SU-DHL-6 (cell line): ENCODE results near the gene ZNF227.

Source experiments
- H2AFZ ChIP-seq: fragments of 200-600 bp; sonication (generic); 2 replicates; pipeline ENCODE4 v1.6.1; 2014; ENCODE audit warnings: low read depth, mild to moderate bottlenecking, moderate library complexity, mixed read lengths, antibody characterized with exemption, low read length; ENCODE audit not compliant: severe bottlenecking
- H3F3A ChIP-seq: fragments of 200-600 bp; shearing (Covaris generic); 2 replicates; pipeline ENCODE4 v1.6.0; 2016; ENCODE audit warnings: antibody characterized with exemption, mild to moderate bottlenecking; ENCODE audit not compliant: insufficient read depth
- H3K27ac ChIP-seq: fragments of 200-600 bp; sonication (generic); 2 replicates; pipeline ENCODE4 v1.5.1; 2016; ENCODE audit warnings: low read depth, mild to moderate bottlenecking, low read length, moderate library complexity, mixed read lengths
- H3K27me3 ChIP-seq: fragments of 200-600 bp; sonication (generic), shearing (Covaris generic); 2 replicates; pipeline ENCODE4 v1.6.0; 2014; ENCODE audit warnings: mild to moderate bottlenecking, low read length
- H3K36me3 ChIP-seq: fragments of 200-600 bp; sonication (generic); 2 replicates; pipeline ENCODE4 v1.6.1; 2014; ENCODE audit warnings: mild to moderate bottlenecking, low read length, mixed read lengths
- H3K4me2 ChIP-seq: fragments of 300-600, 200-600 bp; shearing (Covaris generic), sonication (generic); 2 replicates; pipeline ENCODE4 v1.6.0; 2014; ENCODE audit warnings: low read length, low read depth, mild to moderate bottlenecking; ENCODE audit not compliant: poor library complexity, severe bottlenecking
- H3K4me3 ChIP-seq: fragments of 200-600 bp; sonication (generic); 2 replicates; pipeline ENCODE4 v1.5.1; 2014; ENCODE audit warnings: antibody characterized with exemption, low read length, mild to moderate bottlenecking, mixed read lengths; ENCODE audit not compliant: insufficient read depth, poor library complexity, severe bottlenecking
- H3K79me2 ChIP-seq: fragments of 200-600 bp; sonication (generic); 2 replicates; pipeline ENCODE4 v1.6.1; 2014; ENCODE audit warnings: mild to moderate bottlenecking, low read length, moderate library complexity; ENCODE audit not compliant: insufficient read depth
- H3K9ac ChIP-seq: fragments of 200-600 bp; sonication (generic); 2 replicates; pipeline ENCODE4 v1.7.0; 2014; ENCODE audit warnings: mild to moderate bottlenecking, low read length
- H3K9me2 ChIP-seq: fragments of 200-600 bp; sonication (generic); replicated peaks from 2 replicates; pipeline ENCODE4 v1.6.1; 2014; ENCODE audit warnings: low read length; ENCODE audit not compliant: insufficient read depth
- H3K9me3 ChIP-seq: fragments of 200-600 bp; sonication (generic); 2 replicates; pipeline ENCODE4 v1.6.1; 2014; ENCODE audit warnings: low read length, mixed read lengths; ENCODE audit not compliant: insufficient read depth
- H4K20me1 ChIP-seq: fragments of 200-600 bp; sonication (generic); 2 replicates; pipeline ENCODE4 v1.6.1; 2014; ENCODE audit warnings: low read depth, mild to moderate bottlenecking, antibody characterized with exemption, low read length, moderate library complexity, mixed read lengths
- EZH2phosphoT487 ChIP-seq: fragments of 200-600 bp; sonication (generic), shearing (Covaris generic); conservative IDR thresholded peaks from 2 replicates; pipeline ENCODE4 v1.6.1; 2018; ENCODE audit warnings: mild to moderate bottlenecking, antibody characterized with exemption, low read length, moderate library complexity, mixed read lengths
- TF ChIP-seq, protein P1 (sequence below): fragments of 200-600 bp; sonication (generic); IDR thresholded peaks from one replicate; pipeline ENCODE4 v1.5.1; 2017; ENCODE audit warnings: antibody characterized with exemption, mild to moderate bottlenecking, low read length, moderate library complexity; ENCODE audit not compliant: insufficient read depth, poor library complexity, severe bottlenecking

ZNF227 gene

DNA sequence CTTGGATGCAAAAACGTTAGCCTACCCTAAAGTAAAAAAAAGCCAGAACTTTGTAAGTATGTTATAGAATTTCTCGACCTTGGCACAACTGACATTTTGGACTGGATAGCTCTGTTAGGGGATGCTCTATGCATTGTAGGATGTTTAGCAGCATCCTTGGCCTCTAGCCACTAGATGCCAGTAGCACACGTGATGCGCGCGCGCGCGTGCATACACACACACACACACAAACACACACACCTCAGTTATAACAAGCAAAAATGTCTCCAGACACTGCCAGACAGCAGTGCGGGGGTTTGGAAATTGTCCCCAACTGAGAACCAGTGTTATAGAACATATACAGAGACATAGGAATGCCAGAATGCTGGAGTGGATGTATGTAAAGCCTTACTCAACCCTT, 30.2 kb upstream of the ZNF227 start:
- no peak overlapping the region for H3K4me2 ChIP-seq
- H3K27me3 ChIP-seq = no peaks in the 10 kb centered on the region
- no peaks in the 10 kb centered on the region for H3K9me2 ChIP-seq
- H4K20me1 ChIP-seq = no peaks in the 10 kb centered on the region
- H3K36me3 ChIP-seq = no peaks in the 10 kb centered on the region
- no peak for TF ChIP-seq EZH2phosphoT487
- TF ChIP-seq, protein P1, sequence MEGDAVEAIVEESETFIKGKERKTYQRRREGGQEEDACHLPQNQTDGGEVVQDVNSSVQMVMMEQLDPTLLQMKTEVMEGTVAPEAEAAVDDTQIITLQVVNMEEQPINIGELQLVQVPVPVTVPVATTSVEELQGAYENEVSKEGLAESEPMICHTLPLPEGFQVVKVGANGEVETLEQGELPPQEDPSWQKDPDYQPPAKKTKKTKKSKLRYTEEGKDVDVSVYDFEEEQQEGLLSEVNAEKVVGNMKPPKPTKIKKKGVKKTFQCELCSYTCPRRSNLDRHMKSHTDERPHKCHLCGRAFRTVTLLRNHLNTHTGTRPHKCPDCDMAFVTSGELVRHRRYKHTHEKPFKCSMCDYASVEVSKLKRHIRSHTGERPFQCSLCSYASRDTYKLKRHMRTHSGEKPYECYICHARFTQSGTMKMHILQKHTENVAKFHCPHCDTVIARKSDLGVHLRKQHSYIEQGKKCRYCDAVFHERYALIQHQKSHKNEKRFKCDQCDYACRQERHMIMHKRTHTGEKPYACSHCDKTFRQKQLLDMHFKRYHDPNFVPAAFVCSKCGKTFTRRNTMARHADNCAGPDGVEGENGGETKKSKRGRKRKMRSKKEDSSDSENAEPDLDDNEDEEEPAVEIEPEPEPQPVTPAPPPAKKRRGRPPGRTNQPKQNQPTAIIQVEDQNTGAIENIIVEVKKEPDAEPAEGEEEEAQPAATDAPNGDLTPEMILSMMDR = no peak
- no peak overlapping the region for H2AFZ ChIP-seq
- H3K27ac ChIP-seq = no peak overlapping the region
- peaks cover 3% of the 10 kb centered on the region; the same call in 1 of the 2 replicates for H3K9me3 ChIP-seq
- H3K9ac ChIP-seq = no peak overlapping the region
- no peaks in the 10 kb centered on the region for H3F3A ChIP-seq
- H3K79me2 ChIP-seq = no peaks in the 10 kb centered on the region
- H3K4me3 ChIP-seq = no peak overlapping the region

GRCh38 chr19:44190020-44190419, 22.3 kb upstream of the ZNF227 start:
- Histone ChIP-seq H3F3A (peaks cover 3% of the 10 kb centered on the region; the same call in 1 of the 2 replicates), H4K20me1 (no peaks in the 10 kb centered on the region), H3K4me2 (no peak overlapping the region), H3K4me3 (no peak overlapping the region), H3K9ac (no peak overlapping the region), H3K27ac (no peak overlapping the region), H3K9me3 (peaks cover 11% of the 10 kb centered on the region; the same call in 1 of the 2 replicates), H2AFZ (no peak overlapping the region), H3K36me3 (peaks cover 5% of the 10 kb centered on the region; the same call in 1 of the 2 replicates), H3K79me2 (no peaks in the 10 kb centered on the region), H3K9me2 (no peaks in the 10 kb centered on the region), H3K27me3 (no peaks in the 10 kb centered on the region)
- TF ChIP-seq EZH2phosphoT487 = no peak
- TF ChIP-seq, protein P1 = no peak

DNA sequence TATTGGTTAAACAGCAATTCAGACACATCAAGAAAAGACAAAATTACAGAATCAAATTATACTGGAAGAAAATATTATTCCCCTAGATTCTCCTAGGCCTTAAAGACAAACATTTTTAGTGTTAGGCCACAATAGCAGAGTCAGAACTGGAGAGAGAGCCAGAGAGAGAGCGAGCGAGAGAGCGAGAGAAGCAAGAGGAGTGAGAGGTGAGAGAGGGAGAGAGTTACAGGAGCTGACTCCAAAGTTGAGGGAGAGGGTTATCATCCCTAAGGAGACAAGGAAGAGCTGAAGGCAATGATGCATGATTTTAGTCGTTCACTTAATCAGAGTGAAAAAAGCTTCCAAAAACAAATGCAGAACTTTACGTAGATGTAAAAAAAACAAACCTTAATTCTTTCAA, 20.2 kb upstream of the ZNF227 start:
- Histone ChIP-seq H3K9me2 (no peaks in the 10 kb centered on the region), H3K4me2 (no peak overlapping the region), H3K27me3 (no peaks in the 10 kb centered on the region), H3K36me3 (peaks cover 5% of the 10 kb centered on the region; the same call in 1 of the 2 replicates), H3K9ac (no peak overlapping the region), H2AFZ (no peak overlapping the region), H3K9me3 (peaks cover 8% of the 10 kb centered on the region; the same call in 1 of the 2 replicates), H3K27ac (no peak overlapping the region), H4K20me1 (no peaks in the 10 kb centered on the region), H3F3A (peaks cover 3% of the 10 kb centered on the region; the same call in 1 of the 2 replicates), H3K4me3 (no peak overlapping the region), H3K79me2 (no peaks in the 10 kb centered on the region)
- TF ChIP-seq, protein P1 = no peak
